Mesenchymal stem cell (in vitro differentiated cells and primary cell): ENCODE measurements around the gene ACTR8.

ENCODE experiments used
- DNase-seq: peaks from one replicate; pipeline ENCODE4 v3.0.0-alpha.2; 2013
- H2AFZ ChIP-seq: one replicate; pipeline ENCODE4 v1.6.1; 2013; ENCODE audit warnings: low read depth, mild to moderate bottlenecking, control low read depth, inconsistent platforms, low read length, moderate library complexity
- H2AK5ac ChIP-seq: 2 replicates; pipeline ENCODE4 v1.6.1; 2013; ENCODE audit warnings: low read length, moderate library complexity, mild to moderate bottlenecking, inconsistent platforms; ENCODE audit not compliant: severe bottlenecking
- H2BK120ac ChIP-seq: one replicate; pipeline ENCODE4 v1.6.1; 2013; ENCODE audit warnings: low read depth, mild to moderate bottlenecking, inconsistent platforms, low read length, moderate library complexity
- H2BK12ac ChIP-seq, 2 experiments: one replicate each; pipeline ENCODE4 v1.6.1; 2013; ENCODE audit warnings: inconsistent platforms in 2 of 2, low read length in 2 of 2, mild to moderate bottlenecking in 2 of 2, moderate library complexity in 2 of 2, control low read depth in 1 of 2
- H2BK15ac ChIP-seq: one replicate; pipeline ENCODE4 v1.6.1; 2013; ENCODE audit warnings: mild to moderate bottlenecking, low read depth, inconsistent platforms; ENCODE audit not compliant: poor library complexity, severe bottlenecking
- H2BK5ac ChIP-seq: 2 replicates; pipeline ENCODE4 v1.6.1; 2013; ENCODE audit warnings: low read depth, mild to moderate bottlenecking, low read length, control low read depth, inconsistent platforms; ENCODE audit not compliant: poor library complexity, severe bottlenecking
- H3K14ac ChIP-seq, 2 experiments: one replicate each; pipeline ENCODE4 v1.6.1; 2013; ENCODE audit warnings: inconsistent platforms in 2 of 2, low read length in 2 of 2, control low read depth in 1 of 2, mild to moderate bottlenecking in 1 of 2, moderate library complexity in 1 of 2
- H3K18ac ChIP-seq, 2 experiments: one replicate each; pipeline ENCODE4 v1.6.1; 2013; ENCODE audit warnings: inconsistent platforms in 2 of 2, low read length in 2 of 2, control low read depth in 1 of 2, low read depth in 1 of 2, mild to moderate bottlenecking in 1 of 2
- H3K23ac ChIP-seq, 2 experiments: one replicate each; pipeline ENCODE4 v1.6.1; 2013; ENCODE audit warnings: inconsistent platforms in 2 of 2, low read length in 2 of 2, mild to moderate bottlenecking in 2 of 2, moderate library complexity in 2 of 2, control low read depth in 1 of 2
- H3K27ac ChIP-seq: 2 replicates; pipeline ENCODE4 v1.5.1; 2013; ENCODE audit warnings: mild to moderate bottlenecking, moderate library complexity, low read length, control low read depth, inconsistent platforms; ENCODE audit not compliant: poor library complexity, severe bottlenecking
- H3K27me3 ChIP-seq, 2 experiments: 2 replicates each; pipeline versions ENCODE4 v1.6.1 to v1.7.0; 2013; ENCODE audit warnings: low read length in 2 of 2, mild to moderate bottlenecking in 2 of 2, moderate library complexity in 2 of 2, control low read depth in 1 of 2, inconsistent platforms in 1 of 2; ENCODE audit not compliant: control insufficient read depth in 1 of 2, insufficient read depth in 1 of 2
- H3K36me3 ChIP-seq, 2 experiments: 2 replicates each; pipeline versions ENCODE4 v1.6.1 to v1.7.0; 2013; ENCODE audit warnings: low read length in 2 of 2, control low read depth in 1 of 2, inconsistent platforms in 1 of 2, low read depth in 1 of 2, mild to moderate bottlenecking in 1 of 2; ENCODE audit not compliant: insufficient read depth in 2 of 2, control insufficient read depth in 1 of 2
- H3K4ac ChIP-seq, 2 experiments: one replicate each; pipeline ENCODE4 v1.6.1; 2013; ENCODE audit warnings: inconsistent platforms in 2 of 2, low read length in 2 of 2, mild to moderate bottlenecking in 2 of 2, moderate library complexity in 2 of 2, control low read depth in 1 of 2, low read depth in 1 of 2
- H3K4me1 ChIP-seq: 2 replicates; pipeline ENCODE4 v1.6.1; 2013; ENCODE audit warnings: low read depth, low read length, control low read depth; ENCODE audit not compliant: control insufficient read depth, insufficient read depth
- H3K4me2 ChIP-seq: 2 replicates; pipeline ENCODE4 v1.6.1; 2013; ENCODE audit warnings: low read length, mild to moderate bottlenecking, inconsistent platforms; ENCODE audit not compliant: poor library complexity, severe bottlenecking
- H3K4me3 ChIP-seq, 2 experiments: 2 replicates each; pipeline versions ENCODE4 v1.5.1 to v1.7.0; 2013; ENCODE audit warnings: low read length in 2 of 2, mild to moderate bottlenecking in 2 of 2, control low read depth in 1 of 2, low read depth in 1 of 2; ENCODE audit not compliant: insufficient read depth in 1 of 2
- H3K79me1 ChIP-seq: replicated peaks from 2 replicates; pipeline ENCODE4 v1.6.1; 2013; ENCODE audit warnings: mild to moderate bottlenecking, control low read depth, low read length, inconsistent platforms; ENCODE audit not compliant: poor library complexity, severe bottlenecking
- H3K9ac ChIP-seq: 2 replicates; pipeline ENCODE4 v1.7.0; 2013; ENCODE audit warnings: mild to moderate bottlenecking, low read length, moderate library complexity
- H3K9me3 ChIP-seq: 2 replicates; pipeline ENCODE4 v1.7.0; 2013; ENCODE audit warnings: mild to moderate bottlenecking, low read length; ENCODE audit not compliant: control insufficient read depth
- H4K8ac ChIP-seq: one replicate; pipeline ENCODE4 v1.6.1; 2013; ENCODE audit warnings: inconsistent platforms, mild to moderate bottlenecking, low read length, moderate library complexity
- H4K91ac ChIP-seq: one replicate; pipeline ENCODE4 v1.6.1; 2013; ENCODE audit warnings: mild to moderate bottlenecking, low read length, inconsistent platforms
- WGBS: methylation state at CpG from one replicate; pipeline ENCODE4 v1.1.7; 2013; ENCODE audit warnings: mixed read lengths; 5-methylcytosine and 5-hydroxymethylcytosine counted together

ACTR8 gene

GRCh38 chr3:53899750-53900149, 17.8 kb upstream of the ACTR8 start:
- Histone ChIP-seq H4K91ac (no peak overlapping the region), H3K36me3 (no peaks in the 10 kb centered on the region), H2BK5ac (no peak overlapping the region), H2AFZ (no peak overlapping the region), H2BK120ac (no peak overlapping the region), H3K27ac (no peak overlapping the region), H3K23ac (no peak overlapping the region), H2AK5ac (no peak overlapping the region), H3K27me3 (peaks cover 8 to 19% of the 10 kb centered on the region in 2 experiments), H3K4me2 (no peak overlapping the region), H3K79me1 (no peaks in the 10 kb centered on the region), H4K8ac (no peak overlapping the region), H3K9me3 (no peaks in the 10 kb centered on the region), H3K4me1 (no peaks in the 10 kb centered on the region), H3K9ac (no peak overlapping the region), H3K14ac (no peak overlapping the region), H2BK12ac (no peak overlapping the region), H3K4me3 (no peak overlapping the region), H3K4ac (no peak overlapping the region), H3K18ac (no peak overlapping the region), H2BK15ac (no peak overlapping the region)
- no peak for DNase-seq
- WGBS: 38% methylated on average over 1 of the region's 2 CpGs

GRCh38 chr3:53892286-53892637, 10.3 kb upstream of the ACTR8 start:
- DNase-seq: no peak
- Histone ChIP-seq H3K27ac (peak overlapping the region; percentile 84), H3K4me3 (peak overlapping the region; percentile 52 to 96), H3K36me3 (peaks cover 0 to 4% of the 10 kb centered on the region in 2 experiments), H4K8ac (peak overlapping the region; percentile 57), H3K27me3 (peaks cover 4 to 11% of the 10 kb centered on the region in 2 experiments), H3K79me1 (peaks cover 7% of the 10 kb centered on the region), H3K4me2 (peak overlapping the region; percentile 67), H3K4ac (peak overlapping the region; percentile 16 to 45), H2AK5ac (peak overlapping the region; percentile 12), H2AFZ (no peak overlapping the region), H3K14ac (no peak overlapping the region), H3K9me3 (no peaks in the 10 kb centered on the region), H2BK12ac (peak overlapping the region in 1 of 2 experiments; percentile 80), H2BK15ac (no peak overlapping the region), H2BK120ac (no peak overlapping the region), H3K4me1 (no peaks in the 10 kb centered on the region), H3K23ac (no peak overlapping the region), H3K9ac (peak overlapping the region; percentile 99), H2BK5ac (no peak overlapping the region), H4K91ac (no peak overlapping the region), H3K18ac (peak overlapping the region in 1 of 2 experiments; percentile 18)
- WGBS: 81% methylated on average over 4 of the region's 4 CpGs

GRCh38 chr3:53891497-53892285, 9.7 kb upstream of the ACTR8 start, which contains the start of gene SELENOK:
Gene SELENOK, minus strand, starts transcription at chr3:53891859.
- Histone ChIP-seq H2AFZ (peak within 1 kb of the TSS; percentile 73), H2BK5ac (peak within 1 kb of the TSS; percentile 35), H4K91ac (no peak within 1 kb of the TSS), H3K14ac (peak within 1 kb of the TSS in 1 of 2 experiments; percentile 56), H4K8ac (peak within 1 kb of the TSS; percentile 57), H3K4me3 (peak within 1 kb of the TSS; percentile 96 to 99), H3K27me3 (peaks cover 4 to 8% of the 10 kb centered on the region in 2 experiments), H2BK15ac (peak within 1 kb of the TSS; percentile 86), H3K4ac (peak within 1 kb of the TSS; percentile 46 to 89), H3K9me3 (no peaks in the 10 kb centered on the region), H3K27ac (peak within 1 kb of the TSS; percentile 84), H3K18ac (peak within 1 kb of the TSS; percentile 6 to 73), H3K36me3 (peaks cover 0 to 9% of the 10 kb centered on the region in 2 experiments), H3K4me2 (peak within 1 kb of the TSS; percentile 82), H3K9ac (peak within 1 kb of the TSS; percentile 99), H2AK5ac (peak within 1 kb of the TSS; percentile 12), H2BK120ac (peak within 1 kb of the TSS; percentile 50), H3K4me1 (no peaks in the 10 kb centered on the region), H3K23ac (peak within 1 kb of the TSS in 1 of 2 experiments; percentile 93), H3K79me1 (peaks cover 8% of the 10 kb centered on the region), H2BK12ac (peak within 1 kb of the TSS in 1 of 2 experiments; percentile 80)
- peak; percentile 99 for DNase-seq
- under 1% methylated on average over 65 of the region's 73 CpGs for WGBS

GRCh38 chr3:53890726-53891475, 8.9 kb upstream of the ACTR8 start:
- peaks cover 10% of the 10 kb centered on the region for H3K79me1 ChIP-seq

More at GRCh38 chr3:53890726-53891475, 8.9 kb upstream of the ACTR8 start:
- peak overlapping the region; percentile 96 to 99 for H3K4me3 ChIP-seq
- H3K27ac ChIP-seq: peak overlapping the region; percentile 3
- H4K91ac ChIP-seq: no peak overlapping the region
- H2AFZ ChIP-seq: peak overlapping the region; percentile 73
- H3K4me2 ChIP-seq: peak overlapping the region; percentile 82
- H3K14ac ChIP-seq: peak overlapping the region in 1 of 2 experiments; percentile 56
- H3K9ac ChIP-seq: peak overlapping the region; percentile 99
- H3K18ac ChIP-seq: peak overlapping the region; percentile 6 to 73
- peaks cover 2 to 4% of the 10 kb centered on the region in 2 experiments for H3K27me3 ChIP-seq
- no peak overlapping the region for H2BK5ac ChIP-seq
- peak overlapping the region in 1 of 2 experiments; percentile 93 for H3K23ac ChIP-seq
- no peak overlapping the region for H2BK120ac ChIP-seq
- DNase-seq: peak; percentile 65
- H2AK5ac ChIP-seq: no peak overlapping the region
- H3K36me3 ChIP-seq: peaks cover 0 to 12% of the 10 kb centered on the region in 2 experiments
- H3K4me1 ChIP-seq: no peaks in the 10 kb centered on the region
- 5% methylated on average over 21 of the region's 21 CpGs for WGBS
- H2BK12ac ChIP-seq: no peak overlapping the region
- H3K9me3 ChIP-seq: no peaks in the 10 kb centered on the region
- H3K4ac ChIP-seq: peak overlapping the region; percentile 46 to 89
- no peak overlapping the region for H4K8ac ChIP-seq
- no peak overlapping the region for H2BK15ac ChIP-seq
